ENCODE measurements around the gene IAPP. TPM values are rescaled to one million over a fixed set of nuclear protein-coding genes. Genes with fewer than 3 reads are reported as not detected.

The IAPP gene
- total RNA-seq, 1 experiment from 2014 or later = not detected

- H3K27me3 Mint-ChIP-seq (ENCODE audit: low read depth) = no peaks in the 10 kb centered on the region
- no peaks in the 10 kb centered on the region for H3K9me3 ChIP-seq (ENCODE audit: control insufficient read depth, low read depth, low read length)
- H2BK120ac ChIP-seq (ENCODE audit: low read depth, low read length, poor library complexity, severe bottlenecking) = no peak overlapping the region
- no peak overlapping the region for H2BK20ac ChIP-seq (ENCODE audit: low read depth, low read length, poor library complexity, severe bottlenecking)
- H4K91ac ChIP-seq (ENCODE audit: insufficient read length, low read depth, low read length) = no peak overlapping the region
- no peak for TF ChIP-seq CTCF (conservative IDR thresholded peaks at IDR 0.05)
- no peak overlapping the region for H3K23ac ChIP-seq (ENCODE audit: insufficient read length, low read depth, low read length)
- no peaks in the 10 kb centered on the region for H3K23me2 ChIP-seq (ENCODE audit: insufficient read length, low read depth, low read length, poor library complexity, severe bottlenecking)
- peak overlapping the region; percentile 79 for H2BK5ac ChIP-seq (ENCODE audit: insufficient read length, low read length)
- H3K18ac ChIP-seq (ENCODE audit: insufficient read length, low read depth, low read length) = no peak overlapping the region
- no peak overlapping the region for H3K4me2 ChIP-seq (ENCODE audit: insufficient read depth, insufficient read length, low read length)
- H2BK15ac ChIP-seq (ENCODE audit: low read depth, low read length) = no peak overlapping the region
- H4K8ac ChIP-seq (replicated peaks; ENCODE audit: insufficient read length, low read depth, low read length) = no peak overlapping the region
- no peak overlapping the region for H3K9ac ChIP-seq (ENCODE audit: extremely low read depth, insufficient read length, low read length)
- H3K4me1 ChIP-seq (ENCODE audit: insufficient read depth, low read length) = peaks cover 3% of the 10 kb centered on the region; the same call in 1 of the 2 replicates
- no peak overlapping the region for H3K14ac ChIP-seq (ENCODE audit: insufficient read depth, low read length)
- no peak overlapping the region for H2AFZ ChIP-seq (ENCODE audit: low read length)
- no peak overlapping the region for H4K5ac ChIP-seq (ENCODE audit: insufficient read length, low read depth, low read length)
- H3K79me2 ChIP-seq (ENCODE audit: insufficient read depth, low read length) = no peaks in the 10 kb centered on the region
- no peak for DNase-seq
- no peak overlapping the region for H3T11ph ChIP-seq (ENCODE audit: low read length)
- H4K20me1 ChIP-seq (ENCODE audit: control insufficient read depth, insufficient read depth, insufficient read length) = no peaks in the 10 kb centered on the region
- peaks cover 21 to 24% of the 10 kb centered on the region in 2 experiments for H3K4me1 Mint-ChIP-seq
- H3K36me3 Mint-ChIP-seq (ENCODE audit: insufficient read depth in 1 of 3, low read depth in 3 of 3) = peaks cover 0 to 6% (median 0%) of the 10 kb centered on the region in 3 experiments; a peak in 3 of 7 replicates
- no peaks in the 10 kb centered on the region for H3K79me1 ChIP-seq (ENCODE audit: insufficient read depth, low read depth, low read length, poor library complexity, severe bottlenecking)
- H3K4ac ChIP-seq (ENCODE audit: low read depth, low read length) = no peak overlapping the region
- peak overlapping the region; percentile 46 for H3K27ac ChIP-seq (ENCODE audit: insufficient read length, low read depth, low read length)
- H3K9me3 Mint-ChIP-seq = peaks cover 0 to 3% of the 10 kb centered on the region in 2 experiments; a peak in 2 of 5 replicates
- no peak overlapping the region for H3K56ac ChIP-seq (ENCODE audit: insufficient read length, low read depth, low read length)
- no peak overlapping the region for H2AK5ac ChIP-seq (ENCODE audit: insufficient read length, low read length)
- no peak overlapping the region for H3K4me3 Mint-ChIP-seq
- H3K27ac Mint-ChIP-seq = peak overlapping the region in 1 of 3 experiments; percentile 29; a peak in 2 of 7 replicates
- no peaks in the 10 kb centered on the region for H3K27me3 ChIP-seq (ENCODE audit: insufficient read depth, low read length)
- no CpG with 5 or more reads among the region's 1 CpG for WGBS (ENCODE audit: extremely low coverage, insufficient read length, low lambda C conversion rate)
- no peak overlapping the region for H2BK12ac ChIP-seq (ENCODE audit: insufficient read length, low read depth, low read length)
Measured at GRCh38 chr12:21339921-21340320, 32.8 kb upstream of the IAPP start.
